HUDEP-2 (cell line): Measurements from ENCODE around the gene OR10G3.

Experiments
- DNase-seq, 76 experiments: peaks; one replicate each; lab custom pipeline; 2025; ENCODE audit not compliant: unreplicated experiment in 76 of 76; lab: John Stamatoyannopoulos, UW

Gene OR10G3

DNA sequence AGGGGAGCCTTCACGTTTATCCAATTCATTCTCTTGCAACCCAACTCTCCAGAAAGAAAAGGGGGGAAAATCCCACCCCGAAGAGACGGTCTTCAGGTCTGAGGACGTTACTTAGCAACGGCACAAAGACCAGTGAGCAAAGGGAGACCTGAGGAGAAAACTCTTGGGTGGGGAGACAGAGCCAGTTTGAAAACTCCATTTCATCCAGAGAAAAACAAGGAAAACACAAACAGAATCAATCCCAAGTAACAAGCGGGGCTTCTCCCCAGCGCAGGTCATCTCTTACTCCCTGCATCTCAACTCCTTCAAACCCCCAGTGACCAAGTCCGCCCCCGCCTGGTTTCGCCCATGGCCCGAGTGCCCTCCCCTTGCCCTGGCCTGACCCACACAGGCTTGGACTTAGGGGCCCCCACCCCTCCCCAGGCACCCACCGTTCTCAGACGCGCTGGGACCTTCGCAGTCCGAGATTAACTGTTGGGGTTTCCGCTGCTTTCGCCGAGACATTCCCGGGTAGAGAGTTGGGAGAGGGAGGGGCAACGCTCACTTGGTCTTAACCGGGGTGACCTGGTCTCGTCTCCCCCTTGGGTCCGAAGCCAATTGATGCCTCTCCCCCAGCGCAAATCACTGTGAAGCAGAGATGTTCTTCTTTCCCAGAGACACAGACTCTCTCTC is 43.3 kb downstream of the OR10G3 start:
- no peak for DNase-seq

DNA sequence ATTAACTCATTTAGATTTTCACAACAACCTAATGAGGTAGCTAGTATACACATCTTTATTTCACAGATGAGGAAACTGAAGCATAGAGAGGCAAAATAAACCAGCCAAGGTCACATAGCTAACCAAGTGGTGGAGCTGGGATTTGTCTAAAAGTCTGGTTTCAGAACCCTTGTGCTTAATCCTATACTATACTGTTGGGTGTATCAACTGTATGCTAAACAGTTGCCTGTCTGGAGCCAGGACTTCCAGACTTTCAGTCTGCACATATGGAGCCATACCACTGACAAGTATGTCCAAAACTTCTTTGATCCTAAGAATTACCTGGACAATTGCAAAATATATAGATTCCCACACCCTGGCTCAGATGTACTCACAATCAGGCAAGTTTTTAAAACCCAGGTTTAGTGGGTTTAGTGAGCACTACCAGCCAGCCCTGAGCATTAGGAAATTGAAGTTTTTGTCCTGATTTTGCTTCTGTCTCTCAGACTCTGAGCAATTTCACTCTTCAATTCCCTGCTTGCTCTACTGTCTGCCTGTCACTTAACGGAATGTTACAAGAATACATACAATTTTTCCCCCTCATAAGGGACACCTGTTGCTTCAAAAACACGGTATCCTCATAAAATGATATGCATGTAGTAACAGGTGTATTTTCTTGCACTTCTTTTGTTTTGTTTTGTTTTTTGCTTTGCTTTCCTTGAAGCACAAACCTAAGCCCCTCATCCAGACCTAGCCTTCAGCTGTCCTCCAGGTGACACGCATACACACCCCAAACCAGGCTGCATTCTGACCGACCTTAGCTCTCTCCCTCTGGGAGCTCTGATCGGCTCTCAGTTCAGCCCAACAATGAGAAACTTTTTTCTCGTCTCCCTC is 44.1 kb downstream of the OR10G3 start:
- no peak for DNase-seq

- DNase-seq: no peak
Observed at GRCh38 chr14:21534576-21534975, 45.3 kb downstream of the OR10G3 start.

GRCh38 chr14:21533294-21533693 is 46.6 kb downstream of the OR10G3 start:
- DNase-seq: no peak

- DNase-seq: no peak
Observed at GRCh38 chr14:21529515-21529914, 50.4 kb downstream of the OR10G3 start.

- DNase-seq: peak in 8 of 76 experiments; percentile 3 to 37 (median 12)
Observed at GRCh38 chr14:21528381-21529348, 51.2 kb downstream of the OR10G3 start.

- no peak for DNase-seq
Observed at GRCh38 chr14:21527318-21527679, 52.6 kb downstream of the OR10G3 start.

DNA sequence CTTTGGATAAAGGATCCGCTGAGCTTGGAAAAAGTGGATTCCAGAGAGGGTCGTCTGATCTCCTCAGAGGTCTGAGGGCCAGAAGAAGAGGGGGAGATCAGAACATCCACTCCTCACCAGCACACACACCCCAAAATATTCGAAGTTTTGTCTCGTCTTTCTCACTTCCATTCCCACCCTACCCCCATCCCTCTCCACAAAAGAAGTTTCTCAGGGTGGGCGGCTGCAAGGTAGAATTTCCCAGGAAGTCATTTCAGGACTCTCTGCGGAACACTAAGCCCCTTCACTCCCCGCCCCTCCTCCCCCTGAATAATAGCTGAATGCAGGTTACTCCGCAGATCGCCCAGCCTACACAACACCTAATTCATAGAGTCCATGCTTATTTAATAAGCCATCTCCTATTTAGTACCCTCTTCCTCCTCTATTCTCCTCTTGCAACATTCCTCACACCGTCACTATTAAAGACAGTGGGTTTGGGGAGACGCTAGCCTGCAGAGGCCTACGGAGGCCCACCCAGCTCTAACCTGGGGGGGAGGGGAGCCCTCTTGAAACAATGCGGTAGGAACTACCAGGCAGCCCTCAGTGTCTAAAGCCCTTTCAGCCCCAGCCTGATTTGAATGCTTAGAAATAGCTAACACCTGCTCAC is 53.1 kb downstream of the OR10G3 start:
- no peak for DNase-seq

GRCh38 chr14:21525962-21526671 is 53.8 kb downstream of the OR10G3 start, which contains the start of gene SALL2:
Gene SALL2 (minus strand): TSS chr14:21526346. CDS start chr14:21526127, 219 bp downstream.
- peak in 11 of 76 experiments; percentile 6 to 42 (median 18) for DNase-seq

- no peak for DNase-seq
Observed at GRCh38 chr14:21525571-21525961, 54.3 kb downstream of the OR10G3 start.

- no peak for DNase-seq
Observed at GRCh38 chr14:21524575-21525490, 55.0 kb downstream of the OR10G3 start.

GRCh38 chr14:21523203-21523602 is 56.7 kb downstream of the OR10G3 start:
- DNase-seq: no peak

DNA sequence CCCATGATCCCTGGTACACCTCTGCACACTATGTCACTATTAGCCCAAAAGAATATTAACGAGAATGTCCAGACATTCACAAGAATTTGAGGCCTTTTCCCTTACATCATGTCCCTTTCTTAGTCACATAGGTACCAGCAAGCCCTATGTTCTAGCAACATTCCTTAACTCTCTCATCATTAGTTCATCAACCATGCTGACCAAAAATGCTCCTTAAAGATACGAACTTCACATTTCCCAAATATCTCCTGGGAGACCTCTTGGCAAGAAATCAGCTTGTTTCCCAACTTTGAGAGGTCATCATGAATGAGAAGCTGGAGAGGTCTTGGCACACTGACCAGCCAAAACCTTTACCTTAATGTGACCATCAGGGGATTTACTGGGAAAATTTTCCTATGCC is 58.4 kb downstream of the OR10G3 start:
- DNase-seq: no peak

- DNase-seq: no peak
Observed at GRCh38 chr14:21520767-21521166, 59.1 kb downstream of the OR10G3 start.

GRCh38 chr14:21518725-21519124 is 61.2 kb downstream of the OR10G3 start:
- no peak for DNase-seq
